Esophagus squamous epithelium (tissue), 4 donors: Measurements from ENCODE around the gene HCRTR2.

Experiments
- CTCF ChIP-seq, 6 experiments: fragments of 450-650 bp in 4 of 6; fragments of 200-600 bp in 2 of 6; sonication (generic) in 2 of 6; IDR thresholded peaks; one replicate each; pipeline ENCODE4 v1.5.1; 2016 to 2019; ENCODE audit warnings: antibody characterized with exemption in 6 of 6, mild to moderate bottlenecking in 4 of 6, moderate library complexity in 4 of 6
- POLR2A ChIP-seq, 4 donors: fragments of 450-650 bp; IDR thresholded peaks; one replicate each; pipeline ENCODE4 v1.6.1; 2017; ENCODE audit warnings: antibody characterized with exemption in 4 of 4, mild to moderate bottlenecking in 4 of 4, moderate library complexity in 3 of 4

- TF ChIP-seq CTCF (IDR thresholded peaks at IDR 0.05): no peak
- TF ChIP-seq POLR2A (IDR thresholded peaks at IDR 0.05): no peak
These were observed 53.5 kb downstream of the HCRTR2 start for GRCh38 chr6:55227862-55228261.
